GM21619 (cell line): ENCODE results near the gene SLA2.
"Not testable (repeated sequence)": the region's sequence is repeated elsewhere in the genome, so short reads cannot be mapped to it uniquely, and the experiment has no call there.

Source experiments
- ATAC-seq: cut with Tn5 transposase; IDR thresholded peaks from one replicate; pipeline ENCODE4 v1.9.1; 2021; ENCODE audit not compliant: unreplicated experiment

SLA2 gene

GRCh38 chr20:36613974-36614373 lies 32.0 kb downstream of the SLA2 start:
- ATAC-seq, result no peak

GRCh38 chr20:36611625-36612024 lies 34.4 kb downstream of the SLA2 start:
- ATAC-seq, result no peak

DNA sequence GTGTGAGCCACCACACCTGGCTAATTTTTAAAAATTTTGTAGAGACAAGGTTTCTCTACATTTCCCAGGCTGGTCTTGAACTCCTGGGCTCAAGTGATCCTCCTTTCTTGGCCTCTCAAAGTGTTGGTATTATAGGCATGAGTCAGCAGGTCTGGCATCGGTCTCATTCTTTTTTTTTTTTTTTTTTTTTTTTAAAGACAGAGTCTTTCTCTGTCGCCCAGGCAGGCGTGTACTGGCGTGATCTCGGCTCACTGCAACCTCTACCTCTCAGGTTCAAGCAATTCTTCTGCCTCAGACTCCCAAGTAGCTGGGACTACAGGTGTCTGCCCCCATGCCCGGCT lies 37.6 kb downstream of the SLA2 start:
- not testable (repeated sequence) for ATAC-seq

DNA sequence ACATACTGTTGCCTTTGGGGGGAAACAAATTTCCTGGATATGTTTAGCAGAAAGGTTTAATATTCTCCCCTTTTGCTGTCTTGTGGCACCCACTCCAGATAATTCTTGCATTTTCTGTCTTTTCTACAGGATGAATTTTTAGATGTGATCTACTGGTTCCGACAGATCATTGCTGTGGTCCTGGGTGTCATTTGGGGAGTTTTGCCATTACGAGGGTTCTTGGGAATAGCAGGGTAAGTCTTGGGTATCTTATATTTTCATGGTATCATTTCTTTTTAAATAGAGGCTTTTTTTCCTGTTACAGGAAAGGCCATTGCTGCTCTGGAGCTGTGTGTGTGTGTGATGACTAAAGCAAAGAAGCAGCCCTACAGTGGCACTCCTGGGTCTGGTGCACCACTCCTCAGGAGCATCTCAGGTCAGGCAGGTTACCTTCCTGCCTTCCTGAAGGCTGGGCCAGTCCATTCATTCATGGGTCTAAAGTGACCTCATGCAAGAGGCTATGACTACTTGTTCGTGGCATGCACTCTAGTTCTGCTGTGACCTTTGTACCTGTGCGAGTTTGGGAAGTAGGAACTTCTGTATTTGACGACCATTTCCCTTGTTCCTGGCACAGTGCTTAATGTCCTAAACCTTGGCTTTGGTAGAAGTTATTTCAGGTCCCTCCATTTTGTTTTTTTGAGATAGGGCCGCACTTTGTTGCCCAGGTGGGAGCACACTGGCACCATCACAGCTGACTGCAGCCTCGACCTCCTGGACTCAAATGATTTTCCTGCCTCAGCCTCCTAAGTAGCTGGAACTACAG lies 38.2 kb downstream of the SLA2 start:
- no peak for ATAC-seq

DNA sequence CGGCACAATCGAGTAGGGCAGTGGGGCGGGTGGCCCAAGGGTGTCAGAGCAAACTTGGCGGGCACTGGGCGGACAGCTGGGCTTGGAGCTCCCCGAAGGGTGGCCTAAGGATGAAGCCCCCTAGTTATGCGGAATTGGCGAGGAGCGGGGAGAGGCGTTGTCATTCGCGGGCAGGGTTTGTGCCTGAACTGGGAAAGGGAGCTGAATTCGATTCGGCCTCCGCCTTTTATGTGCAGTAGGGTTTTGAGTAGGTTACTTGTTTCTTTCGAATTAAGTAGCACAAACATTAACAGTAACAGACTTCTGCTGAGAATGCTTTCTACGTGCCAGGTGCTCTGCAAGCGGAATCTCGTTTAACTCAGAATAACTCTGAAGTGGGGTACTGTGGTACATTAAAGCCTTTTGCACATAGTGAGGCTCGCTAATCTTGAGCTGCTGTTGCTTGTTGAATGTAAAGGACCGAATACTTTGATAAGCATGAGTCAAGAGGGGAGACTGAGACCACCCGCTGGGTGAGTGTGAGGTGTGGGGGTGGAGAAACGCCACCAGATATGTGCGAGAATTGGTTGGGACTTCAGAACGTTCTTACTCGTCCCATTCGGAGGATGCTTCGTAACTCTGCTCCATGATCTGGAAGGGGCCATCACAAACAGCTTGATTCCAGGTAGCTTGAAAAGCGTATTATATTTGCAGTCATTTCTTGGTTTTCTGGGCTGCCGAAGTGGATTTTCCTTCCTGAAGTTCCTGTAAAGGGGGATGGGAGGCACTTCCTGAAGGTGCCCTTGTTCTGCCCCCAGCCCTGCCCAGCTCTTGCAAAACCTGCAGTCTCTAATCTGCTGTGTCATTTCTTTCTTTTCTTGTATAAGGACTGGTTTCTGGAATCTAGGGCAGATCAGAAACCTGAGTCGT lies 39.6 kb downstream of the SLA2 start:
- no peak for ATAC-seq

- ATAC-seq, result peak; percentile 76
Measured at GRCh38 chr20:36605399-36606157, 40.4 kb downstream of the SLA2 start, which contains the start of gene RAB5IF. Gene RAB5IF, plus strand, starts transcription at chr20:36605779. Its CDS starts 173 bp downstream, at chr20:36605952.

- peak; percentile 35 for ATAC-seq
Measured at GRCh38 chr20:36604952-36605398, 41.0 kb downstream of the SLA2 start.

DNA sequence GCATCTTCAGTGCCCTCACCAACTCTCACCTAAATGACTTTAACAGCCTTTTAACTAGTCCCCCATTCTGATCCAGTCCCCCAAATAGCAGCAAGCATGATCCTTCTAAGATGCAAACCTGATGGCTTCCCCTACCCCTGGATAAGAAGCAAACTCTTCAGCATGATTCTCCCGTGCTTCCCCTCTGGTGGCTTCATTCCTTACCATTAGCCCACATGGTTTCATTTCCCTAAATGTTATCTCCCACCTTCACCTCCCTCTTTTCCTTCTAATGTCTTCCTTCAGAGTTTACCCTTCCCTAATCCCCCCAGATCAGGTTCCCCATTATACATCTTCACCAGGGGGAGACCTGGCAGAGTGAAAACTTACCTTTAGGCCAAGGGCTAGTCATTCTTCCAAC lies 44.5 kb downstream of the SLA2 start:
- no peak for ATAC-seq

- ATAC-seq, result no peak
Measured at GRCh38 chr20:36599912-36600345, 46.1 kb downstream of the SLA2 start.

- ATAC-seq, result no peak
Measured at GRCh38 chr20:36593347-36593929, 52.6 kb downstream of the SLA2 start.

GRCh38 chr20:36591854-36592641 lies 53.9 kb downstream of the SLA2 start:
- no peak for ATAC-seq

- no peak for ATAC-seq
Measured at GRCh38 chr20:36591281-36591680, 54.7 kb downstream of the SLA2 start.

DNA sequence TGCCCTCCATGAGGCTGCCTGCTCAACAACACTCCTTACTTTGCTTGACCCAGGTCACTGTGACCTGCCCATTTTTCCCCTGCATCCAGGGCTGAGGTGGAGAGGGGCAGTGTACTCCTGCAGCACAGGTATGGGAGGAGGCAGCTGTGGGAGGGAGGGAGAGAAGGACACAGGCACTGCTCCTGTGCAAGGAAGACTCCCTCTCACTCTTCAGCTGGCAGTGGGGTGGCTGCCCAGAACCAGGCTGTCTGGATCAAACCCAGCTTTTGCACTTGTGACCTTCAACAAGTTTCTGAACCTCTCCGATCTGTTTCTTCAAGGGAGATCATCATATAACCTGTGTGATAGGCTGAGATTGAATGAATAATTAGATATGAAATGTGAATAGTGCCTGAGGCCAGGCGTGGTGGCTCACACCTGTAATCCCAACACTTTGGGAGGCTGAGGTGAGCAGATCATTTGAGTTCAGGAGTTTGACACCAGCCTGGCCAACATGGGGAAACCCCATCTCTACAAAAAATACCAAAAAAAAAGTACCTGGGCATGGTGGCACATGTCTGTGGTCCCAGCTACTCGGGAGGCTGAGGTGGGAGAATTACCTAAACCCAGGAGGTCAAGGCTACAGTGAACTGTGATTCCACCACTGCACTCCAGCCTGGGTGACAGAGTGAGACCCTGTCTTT lies 58.5 kb downstream of the SLA2 start:
- no peak for ATAC-seq

DNA sequence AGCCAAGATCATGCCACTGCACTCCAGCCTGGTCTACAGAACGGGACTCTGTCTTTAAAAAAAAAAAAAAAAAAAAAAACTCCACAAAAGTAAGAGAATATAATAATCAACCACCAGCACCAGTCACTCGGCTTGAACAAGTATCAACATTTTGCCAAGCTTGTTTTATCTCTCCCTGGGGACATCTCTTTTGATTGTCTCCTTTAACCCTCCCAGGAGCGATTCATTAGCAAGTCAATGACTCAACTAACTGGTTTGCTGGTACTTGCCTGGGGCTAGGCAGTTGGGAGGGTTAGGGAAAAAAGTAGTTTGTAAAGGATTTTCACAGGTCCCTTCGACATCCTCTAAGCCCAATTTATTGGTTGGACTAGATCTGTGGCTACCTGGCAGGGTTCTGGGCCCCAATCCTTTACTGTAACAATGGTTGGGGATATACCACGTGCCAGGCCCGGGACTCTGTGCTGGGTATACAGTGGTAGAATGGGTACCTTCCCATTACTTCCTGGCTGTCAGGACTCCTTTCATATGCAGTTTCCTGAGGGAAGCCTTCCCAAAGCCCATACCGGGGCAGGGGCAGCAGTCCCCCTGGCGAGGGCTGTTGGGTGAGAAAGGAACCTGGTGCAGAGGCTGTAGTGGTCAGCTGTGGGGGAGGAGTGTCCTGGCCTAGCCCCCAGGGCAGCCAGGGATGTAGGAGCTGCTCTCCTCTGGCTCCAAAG lies 60.4 kb downstream of the SLA2 start:
- no peak for ATAC-seq

DNA sequence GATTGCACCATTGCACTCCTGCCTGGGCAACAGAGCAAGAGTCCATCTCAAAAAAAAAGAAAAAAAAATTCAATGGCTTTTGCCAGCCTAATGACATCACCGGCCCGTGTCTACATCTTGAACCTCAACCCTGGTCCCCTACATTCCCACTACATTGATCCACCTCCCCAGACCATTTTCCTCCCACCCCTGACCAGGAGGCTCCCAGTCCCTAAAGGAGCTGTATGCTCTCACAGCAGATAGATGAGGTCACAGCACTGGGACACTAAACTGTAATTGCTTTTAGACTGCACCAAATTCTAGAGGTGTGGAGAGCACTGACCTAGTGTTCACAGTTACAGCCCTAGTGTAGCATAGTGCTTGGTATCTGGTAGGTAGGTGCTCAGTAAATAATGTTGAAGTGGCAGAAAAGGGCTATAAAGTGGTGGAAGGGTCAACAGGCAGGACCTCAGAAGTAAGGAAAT lies 61.9 kb downstream of the SLA2 start:
- no peak for ATAC-seq

- ATAC-seq, result no peak
Measured at GRCh38 chr20:36582821-36583220, 63.2 kb downstream of the SLA2 start.

DNA sequence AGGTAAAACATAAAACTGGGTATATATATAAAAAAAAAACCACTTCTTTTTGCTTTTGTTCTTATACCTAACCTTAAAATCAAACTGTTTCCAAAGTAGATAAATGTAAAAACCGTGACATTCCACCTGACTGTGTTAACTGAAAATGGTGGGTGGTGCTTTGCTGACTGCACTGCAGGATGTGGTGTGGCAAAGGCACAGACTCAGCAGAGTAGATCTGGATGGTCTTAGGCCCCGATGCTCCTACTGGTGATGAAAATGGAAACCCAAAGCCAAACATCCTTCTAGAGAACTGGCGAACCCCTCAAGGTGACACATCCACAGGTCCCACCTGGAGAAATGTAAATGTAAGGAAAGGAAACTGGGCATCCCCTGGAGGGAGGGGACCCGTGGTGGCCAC lies 63.7 kb downstream of the SLA2 start:
- ATAC-seq, result no peak

GRCh38 chr20:36579996-36580545 lies 65.9 kb downstream of the SLA2 start:
- ATAC-seq, result no peak
